Measurements from ENCODE around the gene ULK2. TPM values are rescaled to one million over a fixed set of nuclear protein-coding genes. Genes with fewer than 3 reads are reported as not detected.

The ULK2 gene
- total and polyA plus RNA-seq, 8 donors: 14.4 to 36.7 (median 28.3) TPM

DNA sequence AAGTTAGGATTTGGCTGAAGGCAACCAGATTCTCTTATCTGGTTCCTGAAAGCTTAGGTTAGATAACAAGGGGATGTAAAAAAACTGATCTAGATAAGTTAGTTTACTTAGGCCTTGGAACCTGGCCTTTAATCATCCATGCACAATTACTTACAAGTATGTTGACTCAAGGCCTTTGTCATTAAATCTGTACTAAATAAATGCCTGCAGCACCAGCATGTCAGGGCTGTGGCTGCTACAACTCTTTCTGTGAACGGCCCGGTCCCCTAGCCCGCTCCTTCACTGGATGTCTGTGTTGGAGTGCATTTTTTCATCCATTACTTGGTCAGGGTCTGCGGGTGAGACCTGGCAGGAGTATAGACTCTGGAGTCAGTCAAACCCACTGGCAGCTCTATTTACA, 71.3 kb downstream of the ULK2 start:
- peaks cover 0 to 13% of the 10 kb centered on the region in 2 donors for H3K9me3 ChIP-seq
- H3K36me3 ChIP-seq: peaks cover 0 to 97% of the 10 kb centered on the region in 2 donors
- no peak for ATAC-seq
- H3K27me3 ChIP-seq: no peaks in the 10 kb centered on the region
- TF ChIP-seq, protein P1, sequence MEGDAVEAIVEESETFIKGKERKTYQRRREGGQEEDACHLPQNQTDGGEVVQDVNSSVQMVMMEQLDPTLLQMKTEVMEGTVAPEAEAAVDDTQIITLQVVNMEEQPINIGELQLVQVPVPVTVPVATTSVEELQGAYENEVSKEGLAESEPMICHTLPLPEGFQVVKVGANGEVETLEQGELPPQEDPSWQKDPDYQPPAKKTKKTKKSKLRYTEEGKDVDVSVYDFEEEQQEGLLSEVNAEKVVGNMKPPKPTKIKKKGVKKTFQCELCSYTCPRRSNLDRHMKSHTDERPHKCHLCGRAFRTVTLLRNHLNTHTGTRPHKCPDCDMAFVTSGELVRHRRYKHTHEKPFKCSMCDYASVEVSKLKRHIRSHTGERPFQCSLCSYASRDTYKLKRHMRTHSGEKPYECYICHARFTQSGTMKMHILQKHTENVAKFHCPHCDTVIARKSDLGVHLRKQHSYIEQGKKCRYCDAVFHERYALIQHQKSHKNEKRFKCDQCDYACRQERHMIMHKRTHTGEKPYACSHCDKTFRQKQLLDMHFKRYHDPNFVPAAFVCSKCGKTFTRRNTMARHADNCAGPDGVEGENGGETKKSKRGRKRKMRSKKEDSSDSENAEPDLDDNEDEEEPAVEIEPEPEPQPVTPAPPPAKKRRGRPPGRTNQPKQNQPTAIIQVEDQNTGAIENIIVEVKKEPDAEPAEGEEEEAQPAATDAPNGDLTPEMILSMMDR (IDR thresholded peaks at IDR 0.05): no peak
- H3K27ac ChIP-seq: no peak overlapping the region
- no peaks in the 10 kb centered on the region for H3K4me1 ChIP-seq
- DNase-seq: no peak
- no peak overlapping the region for H3K4me3 ChIP-seq
- intact Hi-C loops (cut with DNase I): no loop called here

DNA sequence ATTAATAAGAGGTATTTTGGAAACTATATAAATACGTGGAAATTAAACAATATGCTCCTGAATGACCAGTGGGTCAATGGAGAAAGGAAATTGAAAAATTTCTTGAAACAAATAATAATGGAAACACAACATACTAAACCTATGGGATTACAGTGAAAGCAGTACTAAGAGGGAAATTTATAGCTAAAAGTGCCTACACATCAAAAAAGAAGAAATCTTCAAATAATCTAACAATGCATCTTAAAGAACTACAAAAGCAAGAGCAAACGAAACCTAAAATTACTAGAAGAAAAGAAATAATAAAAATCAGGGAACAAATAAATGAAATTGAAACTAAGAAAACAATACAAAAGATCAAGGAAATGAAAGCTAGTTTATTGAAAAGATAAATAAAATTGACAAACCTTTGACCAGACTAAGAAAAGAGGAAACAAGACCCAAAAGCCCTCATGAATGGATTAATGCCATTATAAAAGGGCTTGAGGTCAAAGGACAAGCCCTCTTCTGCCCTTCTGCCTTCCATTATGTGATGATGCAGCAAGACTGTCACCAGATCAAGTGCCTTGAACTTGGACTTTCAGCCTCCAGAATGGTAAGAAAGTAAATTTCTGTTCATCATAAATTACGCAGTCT, 75.7 kb downstream of the ULK2 start:
- Histone ChIP-seq H3K9me3 (peaks cover 0 to 10% of the 10 kb centered on the region in 2 donors), H3K36me3 (peaks cover 0 to 89% of the 10 kb centered on the region in 2 donors), H3K4me3 (no peak overlapping the region), H3K27me3 (no peaks in the 10 kb centered on the region), H3K27ac (no peak overlapping the region), H3K4me1 (no peaks in the 10 kb centered on the region)
- TF ChIP-seq, protein P1 (IDR thresholded peaks at IDR 0.05): no peak
- ATAC-seq (no peak), DNase-seq (no peak)
- intact Hi-C loops (cut with DNase I): no loop called here

DNA sequence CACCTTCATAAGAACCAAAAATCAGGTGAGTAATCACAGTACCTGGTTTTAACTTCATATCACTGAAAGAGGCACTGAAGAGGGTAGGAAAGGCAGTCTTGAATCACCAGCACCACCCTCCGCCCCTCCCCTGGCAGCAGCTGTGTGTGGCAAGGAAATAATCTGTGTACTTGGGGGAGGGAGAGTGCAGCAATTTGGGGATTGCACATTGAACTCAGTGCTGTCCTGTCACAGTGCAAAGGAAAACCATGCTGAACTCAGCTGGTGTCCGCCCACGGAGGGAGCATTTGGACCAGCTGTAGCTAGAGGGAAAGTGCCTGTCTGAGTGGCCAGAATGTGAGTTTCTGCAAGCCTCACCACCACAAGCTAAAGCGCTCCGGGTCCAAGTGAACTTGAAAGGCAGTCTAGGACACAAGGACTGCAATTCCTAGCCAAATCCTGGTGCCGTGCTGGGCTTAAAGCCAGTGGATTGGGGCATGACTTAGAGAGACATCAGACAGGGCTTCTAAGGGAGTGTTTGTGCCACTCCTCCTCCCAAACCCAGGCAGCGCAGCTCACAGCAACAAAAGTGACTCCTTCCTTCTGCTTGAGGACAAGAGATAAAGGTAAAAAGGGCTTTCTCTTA, 79.9 kb downstream of the ULK2 start:
- no peaks in the 10 kb centered on the region for H3K27me3 ChIP-seq
- no peak overlapping the region for H3K27ac ChIP-seq
- DNase-seq (no peak), ATAC-seq (no peak)
- intact Hi-C loops (cut with DNase I): no loop called here
- peaks cover 0 to 54% of the 10 kb centered on the region in 2 donors for H3K36me3 ChIP-seq
- TF ChIP-seq, protein P1 (IDR thresholded peaks at IDR 0.05): no peak
- H3K4me3 ChIP-seq: no peak overlapping the region
- no peaks in the 10 kb centered on the region for H3K9me3 ChIP-seq
- H3K4me1 ChIP-seq: no peaks in the 10 kb centered on the region

DNA sequence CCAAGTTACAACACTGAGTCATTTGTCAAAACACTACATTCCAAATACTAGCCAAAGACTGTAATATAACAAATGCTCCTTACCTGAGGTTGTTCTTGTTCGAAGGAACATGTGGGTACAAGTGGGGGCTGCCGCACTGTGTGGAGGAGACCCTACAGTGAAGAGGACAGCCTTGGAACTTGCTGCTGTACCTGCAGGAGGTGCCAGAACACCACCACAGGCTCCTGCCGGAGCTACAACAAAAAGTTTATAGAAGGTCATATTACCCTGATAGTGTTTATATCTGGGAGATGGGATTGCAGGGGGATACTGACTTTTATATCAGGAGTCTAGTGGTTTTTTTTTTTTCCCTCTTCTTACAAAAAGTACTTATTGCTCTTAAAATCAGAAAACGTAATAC, 81.9 kb downstream of the ULK2 start:
- TF ChIP-seq, protein P1 (IDR thresholded peaks at IDR 0.05): no peak
- Histone ChIP-seq H3K4me1 (no peaks in the 10 kb centered on the region), H3K27ac (no peak overlapping the region), H3K9me3 (no peaks in the 10 kb centered on the region), H3K27me3 (no peaks in the 10 kb centered on the region), H3K36me3 (peaks cover 0 to 55% of the 10 kb centered on the region in 2 donors), H3K4me3 (no peak overlapping the region)
- no peak for DNase-seq
- intact Hi-C loops (cut with DNase I): no loop called here
- ATAC-seq: no peak

DNA sequence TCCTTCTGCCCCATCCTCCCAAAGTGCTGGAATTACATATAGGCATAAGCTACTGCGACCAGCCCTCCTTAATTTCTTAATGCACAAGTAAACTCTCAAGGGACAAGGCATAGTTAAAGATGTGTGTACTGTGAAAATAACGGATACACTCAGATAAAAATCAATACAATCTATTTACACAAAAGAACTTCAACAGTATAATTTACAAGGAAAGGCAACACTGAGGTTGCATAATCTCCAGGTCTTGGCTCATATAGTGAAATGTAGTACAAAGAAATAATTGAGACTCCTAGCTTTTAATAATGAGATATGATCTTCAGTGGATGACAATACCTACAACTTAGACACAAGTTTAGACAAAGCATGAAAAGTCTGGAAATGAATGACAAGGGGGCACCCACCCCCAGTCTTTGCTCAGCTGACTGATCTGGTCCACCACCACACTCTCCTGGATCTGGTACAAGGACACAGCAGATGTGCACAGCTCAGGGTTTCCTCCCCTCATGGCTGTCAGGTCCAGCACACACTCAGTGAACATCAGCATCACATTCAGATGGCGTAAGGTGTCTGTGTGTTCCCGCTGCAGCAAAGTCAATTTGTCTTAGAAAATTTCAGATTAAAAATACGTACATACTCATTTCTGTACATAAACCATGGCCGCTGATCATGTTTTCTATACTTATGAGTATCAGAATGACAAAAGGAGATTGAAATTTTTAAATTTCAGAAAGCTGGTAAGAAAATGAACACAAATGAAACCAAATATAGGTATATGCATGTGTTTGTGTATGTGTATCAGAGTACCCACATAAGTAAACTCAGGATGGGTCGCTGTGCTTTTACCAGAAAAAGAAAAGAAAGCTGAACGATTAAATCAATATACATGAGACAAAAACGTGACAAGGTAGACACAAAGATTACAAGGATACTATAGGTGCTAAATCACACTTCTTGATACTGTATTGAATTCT, 86.0 kb downstream of the ULK2 start:
- no peak overlapping the region for H3K4me3 ChIP-seq
- H3K4me1 ChIP-seq: no peaks in the 10 kb centered on the region
- H3K36me3 ChIP-seq: peaks cover 5 to 54% of the 10 kb centered on the region in 2 donors
- DNase-seq (no peak), ATAC-seq (no peak)
- H3K27ac ChIP-seq: no peak overlapping the region
- H3K27me3 ChIP-seq: no peaks in the 10 kb centered on the region
- H3K9me3 ChIP-seq: no peaks in the 10 kb centered on the region
- intact Hi-C loops (cut with DNase I): no loop called here
- TF ChIP-seq, protein P1 (IDR thresholded peaks at IDR 0.05): no peak
